Measurements from ENCODE around the gene TTL.
"Not testable (repeated sequence)": the region's sequence is repeated elsewhere in the genome, so short reads cannot be mapped to it uniquely, and the experiment has no call there.

Gene TTL

GRCh38 chr2:112529757-112530156 is 47.8 kb downstream of the TTL start:
- H3K27ac ChIP-seq (ENCODE audit: low read length) = no peak overlapping the region
- no peak for ATAC-seq (ENCODE audit: insufficient read depth, low read depth)
- no peak for TF ChIP-seq CTCF (IDR thresholded peaks at IDR 0.05; ENCODE audit: borderline replicate concordance, extremely low read depth, low read length, poor library complexity, severe bottlenecking)
- no peak for TF ChIP-seq EZH2 (IDR thresholded peaks at IDR 0.05; ENCODE audit: borderline replicate concordance, low read depth, low read length, severe bottlenecking)
- H3K4me3 ChIP-seq (ENCODE audit: low read depth in 1 of 2, low read length in 2 of 2) = no peak overlapping the region
- H3K79me2 ChIP-seq (ENCODE audit: insufficient read depth, low read length) = no peaks in the 10 kb centered on the region
- H3K36me3 ChIP-seq (ENCODE audit: insufficient read depth, low read length) = peaks cover 54% of the 10 kb centered on the region
- DNase-seq = no peak
- H3K9ac ChIP-seq (ENCODE audit: low read depth, low read length) = no peak overlapping the region
- peaks cover 3% of the 10 kb centered on the region; the same call in 1 of the 2 replicates for H4K20me1 ChIP-seq (ENCODE audit: insufficient read depth, low read length)
- no peaks in the 10 kb centered on the region for H3K9me3 ChIP-seq (ENCODE audit: insufficient read depth, low read length, severe bottlenecking)
- H3K27me3 ChIP-seq (ENCODE audit: insufficient read depth, low read length, poor library complexity) = no peaks in the 10 kb centered on the region
- no peak overlapping the region for H3K4me2 ChIP-seq (ENCODE audit: insufficient read depth, low read length)
- H2AFZ ChIP-seq (ENCODE audit: low read depth, low read length) = no peak overlapping the region
- no peaks in the 10 kb centered on the region for H3K4me1 ChIP-seq (ENCODE audit: insufficient read depth, low read length)

GRCh38 chr2:112530728-112531127 is 48.8 kb downstream of the TTL start:
- Histone ChIP-seq H3K9me3 (ENCODE audit: insufficient read depth, low read length, severe bottlenecking) (no peaks in the 10 kb centered on the region), H3K4me2 (ENCODE audit: insufficient read depth, low read length) (no peak overlapping the region), H3K27me3 (ENCODE audit: insufficient read depth, low read length, poor library complexity) (no peaks in the 10 kb centered on the region), H3K4me3 (ENCODE audit: low read depth in 1 of 2, low read length in 2 of 2) (no peak overlapping the region), H3K79me2 (ENCODE audit: insufficient read depth, low read length) (no peaks in the 10 kb centered on the region), H3K9ac (ENCODE audit: low read depth, low read length) (no peak overlapping the region), H2AFZ (ENCODE audit: low read depth, low read length) (no peak overlapping the region), H4K20me1 (ENCODE audit: insufficient read depth, low read length) (peaks cover 3% of the 10 kb centered on the region; the same call in 1 of the 2 replicates), H3K27ac (ENCODE audit: low read length) (no peak overlapping the region), H3K4me1 (ENCODE audit: insufficient read depth, low read length) (no peaks in the 10 kb centered on the region), H3K36me3 (ENCODE audit: insufficient read depth, low read length) (peaks cover 54% of the 10 kb centered on the region)
- no peak for ATAC-seq (ENCODE audit: insufficient read depth, low read depth)
- DNase-seq = no peak
- no peak for TF ChIP-seq CTCF (IDR thresholded peaks at IDR 0.05; ENCODE audit: borderline replicate concordance, extremely low read depth, low read length, poor library complexity, severe bottlenecking)
- no peak for TF ChIP-seq EZH2 (IDR thresholded peaks at IDR 0.05; ENCODE audit: borderline replicate concordance, low read depth, low read length, severe bottlenecking)

- Histone ChIP-seq H3K27me3 (ENCODE audit: insufficient read depth, low read length, poor library complexity) (no peaks in the 10 kb centered on the region), H4K20me1 (ENCODE audit: insufficient read depth, low read length) (peaks cover 3% of the 10 kb centered on the region; the same call in 1 of the 2 replicates), H3K4me3 (ENCODE audit: low read depth in 1 of 2, low read length in 2 of 2) (no peak overlapping the region), H3K27ac (ENCODE audit: low read length) (no peak overlapping the region), H3K4me2 (ENCODE audit: insufficient read depth, low read length) (no peak overlapping the region), H3K36me3 (ENCODE audit: insufficient read depth, low read length) (peaks cover 36% of the 10 kb centered on the region), H3K4me1 (ENCODE audit: insufficient read depth, low read length) (no peaks in the 10 kb centered on the region), H2AFZ (ENCODE audit: low read depth, low read length) (no peak overlapping the region), H3K9ac (ENCODE audit: low read depth, low read length) (no peak overlapping the region), H3K79me2 (ENCODE audit: insufficient read depth, low read length) (no peaks in the 10 kb centered on the region), H3K9me3 (ENCODE audit: insufficient read depth, low read length, severe bottlenecking) (no peaks in the 10 kb centered on the region)
- DNase-seq = no peak
- TF ChIP-seq EZH2 (IDR thresholded peaks at IDR 0.05; ENCODE audit: borderline replicate concordance, low read depth, low read length, severe bottlenecking) (no peak), CTCF (IDR thresholded peaks at IDR 0.05; ENCODE audit: borderline replicate concordance, extremely low read depth, low read length, poor library complexity, severe bottlenecking) (no peak)
- ATAC-seq (ENCODE audit: insufficient read depth, low read depth) = no peak
Measured at GRCh38 chr2:112534826-112535225, 52.9 kb downstream of the TTL start.

DNA sequence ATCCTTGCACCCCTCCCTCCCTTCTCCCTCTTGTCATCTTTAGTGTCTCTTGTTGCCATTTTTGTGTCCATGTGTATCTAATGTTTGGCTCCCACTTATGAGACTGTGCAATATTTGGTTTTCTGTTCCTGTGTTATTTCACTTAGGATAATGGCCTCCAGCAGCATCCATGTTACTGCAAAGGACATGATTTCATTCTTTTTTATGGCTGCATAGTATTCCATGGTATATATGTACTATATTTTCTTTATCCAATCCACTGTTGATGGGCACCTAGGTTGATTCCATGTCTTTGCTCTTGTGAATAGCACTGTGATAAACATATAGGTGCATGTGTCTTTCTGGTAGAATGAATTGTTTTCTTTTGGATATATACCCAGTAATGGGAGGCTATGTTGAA is 54.7 kb downstream of the TTL start:
- not testable (repeated sequence) for H2AFZ ChIP-seq (ENCODE audit: low read depth, low read length); H3K27ac ChIP-seq (ENCODE audit: low read length); ATAC-seq (ENCODE audit: insufficient read depth, low read depth); H3K27me3 ChIP-seq (ENCODE audit: insufficient read depth, low read length, poor library complexity); DNase-seq; H3K9ac ChIP-seq (ENCODE audit: low read depth, low read length); H3K4me2 ChIP-seq (ENCODE audit: insufficient read depth, low read length); H4K20me1 ChIP-seq (ENCODE audit: insufficient read depth, low read length); H3K79me2 ChIP-seq (ENCODE audit: insufficient read depth, low read length); H3K4me1 ChIP-seq (ENCODE audit: insufficient read depth, low read length); H3K4me3 ChIP-seq (ENCODE audit: low read depth in 1 of 2, low read length in 2 of 2); H3K9me3 ChIP-seq (ENCODE audit: insufficient read depth, low read length, severe bottlenecking)
- H3K36me3 ChIP-seq (ENCODE audit: insufficient read depth, low read length) = peaks cover 20% of the 10 kb centered on the region
